Kidney capillary endothelial cell (primary cell): Measurements from ENCODE around the gene RBM47.
"Not testable (repeated sequence)": the region's sequence is repeated elsewhere in the genome, so short reads cannot be mapped to it uniquely, and the experiment has no call there.

ENCODE experiments used
- DNase-seq: peaks from one replicate; pipeline ENCODE4 v3.0.0-alpha.2; 2018; ENCODE audit warnings: low spot score

Gene RBM47

GRCh38 chr4:40486534-40486933 lies 143.1 kb downstream of the RBM47 start:
- DNase-seq, result peak; percentile 56

GRCh38 chr4:40484346-40485090 lies 145.1 kb downstream of the RBM47 start:
- DNase-seq, result no peak

- DNase-seq, result no peak
These were observed 146.5 kb downstream of the RBM47 start for GRCh38 chr4:40482985-40483647.

GRCh38 chr4:40481977-40482376 lies 147.7 kb downstream of the RBM47 start:
- DNase-seq, result no peak

GRCh38 chr4:40480291-40480690 lies 149.4 kb downstream of the RBM47 start:
- DNase-seq, result no peak

- DNase-seq, result no peak
These were observed 150.3 kb downstream of the RBM47 start for GRCh38 chr4:40479378-40479777.

- DNase-seq, result no peak
These were observed 154.1 kb downstream of the RBM47 start for GRCh38 chr4:40475609-40476008.

GRCh38 chr4:40473578-40474388 lies 155.9 kb downstream of the RBM47 start:
- no peak for DNase-seq

- DNase-seq, result no peak
These were observed 157.7 kb downstream of the RBM47 start for GRCh38 chr4:40471923-40472322.

- DNase-seq, result no peak
These were observed 162.9 kb downstream of the RBM47 start for GRCh38 chr4:40466789-40467188.

GRCh38 chr4:40462326-40462725 lies 167.3 kb downstream of the RBM47 start:
- no peak for DNase-seq

GRCh38 chr4:40461879-40462278 lies 167.8 kb downstream of the RBM47 start:
- no peak for DNase-seq

GRCh38 chr4:40461062-40461461 lies 168.6 kb downstream of the RBM47 start:
- DNase-seq, result no peak

GRCh38 chr4:40458683-40459082 lies 171.0 kb downstream of the RBM47 start:
- no peak for DNase-seq

GRCh38 chr4:40458109-40458508 lies 171.6 kb downstream of the RBM47 start:
- no peak for DNase-seq

GRCh38 chr4:40455340-40455902 lies 174.2 kb downstream of the RBM47 start:
- no peak for DNase-seq

- DNase-seq, result no peak
These were observed 174.8 kb downstream of the RBM47 start for GRCh38 chr4:40454816-40455215.

GRCh38 chr4:40453912-40454311 lies 175.8 kb downstream of the RBM47 start:
- no peak for DNase-seq

GRCh38 chr4:40448875-40449274 lies 180.8 kb downstream of the RBM47 start:
- no peak for DNase-seq

GRCh38 chr4:40446839-40447238 lies 182.8 kb downstream of the RBM47 start:
- DNase-seq, result no peak

GRCh38 chr4:40446261-40446750 lies 183.4 kb downstream of the RBM47 start:
- not testable (repeated sequence) for DNase-seq

- DNase-seq, result no peak
These were observed 184.0 kb downstream of the RBM47 start for GRCh38 chr4:40445671-40446070.
